Right lobe of liver (tissue), 6 donors: ENCODE results near the gene FAM171A2. TPM values are rescaled to one million over a fixed set of nuclear protein-coding genes. Genes with fewer than 3 reads are reported as not detected.

Experiments used
- ATAC-seq, 4 donors: fragments of 200-7000 bp; cut with Tn5 transposase; one replicate each; pipeline ENCODE4 v1.9.1; 2020; ENCODE audit warnings: mild to moderate bottlenecking in 4 of 4, moderate library complexity in 4 of 4
- DNase-seq, 3 donors: peaks; one replicate each; pipeline ENCODE4 v3.0.0-alpha.2; 2020
- H3K27ac ChIP-seq, 3 donors: fragments of 200-600 bp; one replicate each; pipeline ENCODE4 v1.8.0; 2022
- H3K27me3 ChIP-seq, 2 donors: fragments of 200-600 bp; one replicate each; pipeline ENCODE4 v1.8.0; 2022
- H3K36me3 ChIP-seq, 4 donors: fragments of 200-600 bp; sonication (generic) in 1 of 4; one replicate each; pipeline versions ENCODE4 v1.5.1 to v1.8.0; 2017 to 2022; ENCODE audit warnings: control low read depth in 1 of 4
- H3K4me1 ChIP-seq, 4 donors: fragments of 200-600 bp; sonication (generic) in 1 of 4; one replicate each; pipeline versions ENCODE4 v1.5.1 to v1.8.0; 2017 to 2022; ENCODE audit warnings: control low read depth in 1 of 4
- H3K4me3 ChIP-seq, 3 donors: fragments of 200-600 bp; one replicate each; pipeline ENCODE4 v1.8.0; 2022
- H3K9me3 ChIP-seq, 4 donors: fragments of 200-600 bp; sonication (generic) in 1 of 4; one replicate each; pipeline versions ENCODE4 v1.5.1 to v1.8.0; 2017 to 2022; ENCODE audit warnings: control low read depth in 1 of 4
- CTCF ChIP-seq, 4 donors: fragments of 200-600 bp in 3 of 4; fragments of 450-650 bp in 1 of 4; IDR thresholded peaks; one replicate each; pipeline versions ENCODE4 v1.5.1 to v1.8.0; 2016 to 2022; ENCODE audit warnings: antibody characterized with exemption in 4 of 4, mild to moderate bottlenecking in 2 of 4
- POLR2A ChIP-seq: fragments of 450-650 bp; IDR thresholded peaks from one replicate; pipeline ENCODE4 v1.6.1; 2017; ENCODE audit warnings: antibody characterized with exemption, mild to moderate bottlenecking
- WGBS: methylation state at CpG from one replicate; pipeline ENCODE4 v1.1.6; 2018; ENCODE audit warnings: low coverage, low lambda C conversion rate; ENCODE audit not compliant: insufficient coverage; ENCODE audit errors: missing lambda C conversion rate; 5-methylcytosine and 5-hydroxymethylcytosine counted together
- intact Hi-C, 2 donors: fragments of 100-400 bp; cut with DNase I; formaldehyde crosslinking; loops; one replicate each; pipeline versions ENCODE4 v1.11.2 to v1.14.1; 2022
- total RNA-seq, 6 experiments: library from RNA; depleted of rRNA in 2 of 6; stranded (reverse); fragments of >200 nt in 2 of 6; fragmentation: NEBNext Ultra II Directional in 3 of 6; extraction: Animal tissue kit (Norgen Biotek cat#: 25700) in 3 of 6; gene quantifications; one replicate each; pipeline versions ENCODE4 v1.1.0 to v1.2.4, GENCODE V29; 2016 to 2023
- donor health status: DM: no; HTN: yes; CAD: no.
- donor health status: DM: no; HTN: no; CAD: no.
- donor health status: DM: no; HTN: no; CAD: no.
- donor health status: DM: no; HTN: yes; CAD: no.
- donor health status: DM: no; HTN: yes; CAD: no.

FAM171A2 gene
- total RNA-seq, 6 experiments from 2014 or later, result 0.16 to 0.68 (median 0.39) TPM

- H3K27me3 ChIP-seq, result peaks cover 0 to 6% of the 10 kb centered on the region in 2 donors
- WGBS, result 13% methylated on average over 5 of the region's 29 CpGs
Observed at GRCh38 chr17:44384281-44384822, 20.7 kb upstream of the FAM171A2 start.

GRCh38 chr17:44383861-44384260 lies 20.2 kb upstream of the FAM171A2 start:
- ATAC-seq, result no peak
- peaks cover 0 to 7% (median 0%) of the 10 kb centered on the region in 4 donors for H3K4me1 ChIP-seq
- H3K9me3 ChIP-seq, result no peaks in the 10 kb centered on the region
- H3K36me3 ChIP-seq, result no peaks in the 10 kb centered on the region
- TF ChIP-seq POLR2A (no peak), CTCF (IDR thresholded peaks at IDR 0.05) (no peak)
- intact Hi-C loops, result no loop called here
- no CpG with 5 or more reads among the region's 16 CpGs for WGBS
- no peak overlapping the region for H3K4me3 ChIP-seq
- no peak for DNase-seq
- H3K27me3 ChIP-seq, result peaks cover 0 to 6% of the 10 kb centered on the region in 2 donors
- H3K27ac ChIP-seq, result no peak overlapping the region

More at GRCh38 chr17:44384281-44384822, 20.7 kb upstream of the FAM171A2 start:
- Histone ChIP-seq H3K27ac (no peak overlapping the region), H3K9me3 (no peaks in the 10 kb centered on the region), H3K4me1 (peaks cover 0 to 7% (median 0%) of the 10 kb centered on the region in 4 donors), H3K36me3 (no peaks in the 10 kb centered on the region), H3K4me3 (no peak overlapping the region)
- DNase-seq (no peak), ATAC-seq (peak in 1 of 4 donors; percentile 6)
- intact Hi-C loops, result no loop called here
- no peak for TF ChIP-seq POLR2A
- TF ChIP-seq CTCF (IDR thresholded peaks at IDR 0.05), result no peak

- H3K27ac ChIP-seq, result no peak overlapping the region
- peaks cover 0 to 7% (median 0%) of the 10 kb centered on the region in 4 donors for H3K4me1 ChIP-seq
- H3K9me3 ChIP-seq, result no peaks in the 10 kb centered on the region
- H3K36me3 ChIP-seq, result no peaks in the 10 kb centered on the region
- TF ChIP-seq CTCF (IDR thresholded peaks at IDR 0.05), result no peak
- TF ChIP-seq POLR2A, result no peak
- intact Hi-C loops, result no loop called here
- 61% methylated on average over 4 of the region's 15 CpGs for WGBS
- no peak for ATAC-seq
- peak in 1 of 3 donors; percentile 52 for DNase-seq
- peaks cover 0 to 6% of the 10 kb centered on the region in 2 donors for H3K27me3 ChIP-seq
- H3K4me3 ChIP-seq, result no peak overlapping the region
Observed at GRCh38 chr17:44383363-44383762, 19.7 kb upstream of the FAM171A2 start.

GRCh38 chr17:44382917-44383316 lies 19.3 kb upstream of the FAM171A2 start:
- ATAC-seq (no peak), DNase-seq (peak in 1 of 3 donors; percentile 24)
- 89% methylated on average over 5 of the region's 6 CpGs for WGBS
- Histone ChIP-seq H3K36me3 (no peaks in the 10 kb centered on the region), H3K4me3 (no peak overlapping the region), H3K27me3 (peaks cover 0 to 6% of the 10 kb centered on the region in 2 donors), H3K4me1 (peaks cover 0 to 7% (median 0%) of the 10 kb centered on the region in 4 donors), H3K27ac (no peak overlapping the region), H3K9me3 (no peaks in the 10 kb centered on the region)
- intact Hi-C loops, result no loop called here
- TF ChIP-seq CTCF (IDR thresholded peaks at IDR 0.05) (no peak), POLR2A (no peak)
